DOHH2 (cell line): ENCODE results near the gene SIRPB1.

Experiments
- H3F3A ChIP-seq: fragments of 200-600 bp; sonication (generic), shearing (Covaris generic); 2 replicates; pipeline ENCODE4 v1.6.0; 2016; ENCODE audit warnings: antibody characterized with exemption, mild to moderate bottlenecking; ENCODE audit not compliant: control insufficient read depth, insufficient read depth
- H3K27ac ChIP-seq: fragments of 200-600 bp; sonication (generic); 2 replicates; pipeline ENCODE4 v1.5.1; 2014; ENCODE audit warnings: low read depth, mild to moderate bottlenecking, low read length, moderate library complexity
- H3K27me3 ChIP-seq: fragments of 200-600 bp; sonication (generic); 2 replicates; pipeline ENCODE4 v1.6.1; 2014; ENCODE audit warnings: mild to moderate bottlenecking, low read length, mixed read lengths; ENCODE audit not compliant: control insufficient read depth
- H3K36me3 ChIP-seq: fragments of 200-600 bp; sonication (generic); 2 replicates; pipeline ENCODE4 v1.6.1; 2014; ENCODE audit warnings: mild to moderate bottlenecking, low read length, moderate library complexity, mixed read lengths; ENCODE audit not compliant: control insufficient read depth
- H3K4me1 ChIP-seq: fragments of 200-600 bp; sonication (generic); 2 replicates; pipeline ENCODE4 v1.6.1; 2014; ENCODE audit warnings: mild to moderate bottlenecking, low read length, mixed read lengths; ENCODE audit not compliant: control insufficient read depth
- H3K4me2 ChIP-seq: fragments of 200-600 bp; sonication (generic); 2 replicates; pipeline ENCODE4 v1.6.0; 2014; ENCODE audit warnings: mild to moderate bottlenecking, low read length, moderate library complexity
- H3K4me3 ChIP-seq: fragments of 200-600 bp; sonication (generic); 2 replicates; pipeline ENCODE4 v1.5.1; 2014; ENCODE audit warnings: mild to moderate bottlenecking, low read length, mixed read lengths
- H3K79me2 ChIP-seq: fragments of 200-600 bp; sonication (generic); 2 replicates; pipeline ENCODE4 v1.6.1; 2014; ENCODE audit warnings: mild to moderate bottlenecking, low read length, mixed read lengths; ENCODE audit not compliant: control insufficient read depth
- H3K9me2 ChIP-seq: fragments of 200-600 bp; sonication (generic); replicated peaks from 2 replicates; pipeline ENCODE4 v1.6.1; 2014; ENCODE audit warnings: mild to moderate bottlenecking, low read length, mixed read lengths; ENCODE audit not compliant: control insufficient read depth
- H3K9me3 ChIP-seq: fragments of 200-600 bp; sonication (generic); 2 replicates; pipeline ENCODE4 v1.6.1; 2014; ENCODE audit warnings: antibody characterized with exemption, low read length, mixed read lengths; ENCODE audit not compliant: control insufficient read depth, insufficient read depth
- H4K20me1 ChIP-seq: fragments of 200-600 bp; sonication (generic); 2 replicates; pipeline ENCODE4 v1.6.0; 2014; ENCODE audit warnings: low read depth, mild to moderate bottlenecking, antibody characterized with exemption, low read length, moderate library complexity; ENCODE audit not compliant: control insufficient read depth, insufficient read depth
- EZH2phosphoT487 ChIP-seq: fragments of 200-600 bp; sonication (generic); IDR thresholded peaks from 2 replicates; pipeline ENCODE4 v1.6.1; 2017; ENCODE audit warnings: borderline replicate concordance, mild to moderate bottlenecking, antibody characterized with exemption, low read length, moderate library complexity, mixed read lengths
- TF ChIP-seq, protein P1 (sequence below): fragments of 200-600 bp; sonication (generic); IDR thresholded peaks from one replicate; pipeline ENCODE4 v1.5.1; 2014; ENCODE audit warnings: antibody characterized with exemption, mild to moderate bottlenecking, low read depth, low read length; ENCODE audit not compliant: poor library complexity, severe bottlenecking

Gene SIRPB1

GRCh38 chr20:1656844-1657243, 37.0 kb upstream of the SIRPB1 start:
- Histone ChIP-seq H3K79me2 (no peaks in the 10 kb centered on the region), H3K9me2 (no peaks in the 10 kb centered on the region), H4K20me1 (no peaks in the 10 kb centered on the region), H3K27me3 (peaks cover 21% of the 10 kb centered on the region), H3K4me2 (no peak overlapping the region), H3K27ac (no peak overlapping the region), H3F3A (no peaks in the 10 kb centered on the region), H3K4me1 (peaks cover 4% of the 10 kb centered on the region; the same call in 1 of the 2 replicates), H3K36me3 (no peaks in the 10 kb centered on the region), H3K9me3 (no peaks in the 10 kb centered on the region), H3K4me3 (no peak overlapping the region)
- TF ChIP-seq EZH2phosphoT487 = no peak
- TF ChIP-seq, protein P1, sequence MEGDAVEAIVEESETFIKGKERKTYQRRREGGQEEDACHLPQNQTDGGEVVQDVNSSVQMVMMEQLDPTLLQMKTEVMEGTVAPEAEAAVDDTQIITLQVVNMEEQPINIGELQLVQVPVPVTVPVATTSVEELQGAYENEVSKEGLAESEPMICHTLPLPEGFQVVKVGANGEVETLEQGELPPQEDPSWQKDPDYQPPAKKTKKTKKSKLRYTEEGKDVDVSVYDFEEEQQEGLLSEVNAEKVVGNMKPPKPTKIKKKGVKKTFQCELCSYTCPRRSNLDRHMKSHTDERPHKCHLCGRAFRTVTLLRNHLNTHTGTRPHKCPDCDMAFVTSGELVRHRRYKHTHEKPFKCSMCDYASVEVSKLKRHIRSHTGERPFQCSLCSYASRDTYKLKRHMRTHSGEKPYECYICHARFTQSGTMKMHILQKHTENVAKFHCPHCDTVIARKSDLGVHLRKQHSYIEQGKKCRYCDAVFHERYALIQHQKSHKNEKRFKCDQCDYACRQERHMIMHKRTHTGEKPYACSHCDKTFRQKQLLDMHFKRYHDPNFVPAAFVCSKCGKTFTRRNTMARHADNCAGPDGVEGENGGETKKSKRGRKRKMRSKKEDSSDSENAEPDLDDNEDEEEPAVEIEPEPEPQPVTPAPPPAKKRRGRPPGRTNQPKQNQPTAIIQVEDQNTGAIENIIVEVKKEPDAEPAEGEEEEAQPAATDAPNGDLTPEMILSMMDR = no peak

- Histone ChIP-seq H3K9me2 (no peaks in the 10 kb centered on the region), H3K36me3 (no peaks in the 10 kb centered on the region), H3K4me2 (no peak overlapping the region), H4K20me1 (no peaks in the 10 kb centered on the region), H3K9me3 (no peaks in the 10 kb centered on the region), H3K27me3 (peaks cover 26% of the 10 kb centered on the region), H3F3A (no peaks in the 10 kb centered on the region), H3K4me1 (peaks cover 4% of the 10 kb centered on the region; the same call in 1 of the 2 replicates), H3K4me3 (no peak overlapping the region), H3K27ac (no peak overlapping the region), H3K79me2 (no peaks in the 10 kb centered on the region)
- no peak for TF ChIP-seq EZH2phosphoT487
- TF ChIP-seq, protein P1 = no peak
These were observed 35.2 kb upstream of the SIRPB1 start for GRCh38 chr20:1654996-1655395.

- Histone ChIP-seq H3K4me2 (no peak overlapping the region), H3K27ac (no peak overlapping the region), H3K4me3 (no peak overlapping the region), H3K79me2 (no peaks in the 10 kb centered on the region), H4K20me1 (no peaks in the 10 kb centered on the region), H3F3A (no peaks in the 10 kb centered on the region), H3K9me2 (no peaks in the 10 kb centered on the region), H3K27me3 (peaks cover 17% of the 10 kb centered on the region), H3K4me1 (peaks cover 4% of the 10 kb centered on the region; the same call in 1 of the 2 replicates), H3K36me3 (no peaks in the 10 kb centered on the region), H3K9me3 (no peaks in the 10 kb centered on the region)
- TF ChIP-seq, protein P1 = no peak
- TF ChIP-seq EZH2phosphoT487 = no peak
These were observed 33.2 kb upstream of the SIRPB1 start for GRCh38 chr20:1652960-1653359.

GRCh38 chr20:1652104-1652503, 32.3 kb upstream of the SIRPB1 start:
- no peak overlapping the region for H3K4me2 ChIP-seq

More at GRCh38 chr20:1652104-1652503, 32.3 kb upstream of the SIRPB1 start:
- H3K4me3 ChIP-seq = no peak overlapping the region
- no peaks in the 10 kb centered on the region for H3K36me3 ChIP-seq
- peaks cover 15% of the 10 kb centered on the region for H3K27me3 ChIP-seq
- no peaks in the 10 kb centered on the region for H3F3A ChIP-seq
- no peaks in the 10 kb centered on the region for H4K20me1 ChIP-seq
- peaks cover 4% of the 10 kb centered on the region; the same call in 1 of the 2 replicates for H3K4me1 ChIP-seq
- no peaks in the 10 kb centered on the region for H3K9me2 ChIP-seq
- no peaks in the 10 kb centered on the region for H3K79me2 ChIP-seq
- H3K27ac ChIP-seq = no peak overlapping the region
- no peaks in the 10 kb centered on the region for H3K9me3 ChIP-seq
- no peak for TF ChIP-seq EZH2phosphoT487
- TF ChIP-seq, protein P1 = no peak
